Liver (tissue), 9 donors: ENCODE measurements around the gene SLC43A3. TPM values are rescaled to one million over a fixed set of nuclear protein-coding genes. Genes with fewer than 3 reads are reported as not detected.

Source experiments
- DNase-seq: peaks from one replicate; pipeline ENCODE4 v3.0.0-alpha.2; 2017; ENCODE audit warnings: low spot score
- H3K27ac ChIP-seq, 2 donors: one replicate each; pipeline ENCODE4 v1.7.0; 2013; ENCODE audit warnings: inconsistent platforms in 2 of 2, low read length in 2 of 2, control low read depth in 1 of 2, low read depth in 1 of 2, mild to moderate bottlenecking in 1 of 2
- H3K27me3 ChIP-seq, 4 donors: one replicate each; pipeline versions ENCODE4 v1.6.1 to v1.7.0; 2013; ENCODE audit warnings: low read length in 3 of 4, inconsistent platforms in 1 of 4, mild to moderate bottlenecking in 1 of 4, moderate library complexity in 1 of 4; ENCODE audit not compliant: control insufficient read depth in 4 of 4, insufficient read depth in 4 of 4
- H3K36me3 ChIP-seq, 4 donors: one replicate each; pipeline versions ENCODE4 v1.6.1 to v1.7.0; 2013; ENCODE audit warnings: low read length in 3 of 4, mild to moderate bottlenecking in 3 of 4, low read depth in 1 of 4, moderate library complexity in 1 of 4; ENCODE audit not compliant: control insufficient read depth in 4 of 4, insufficient read depth in 3 of 4
- H3K4me1 ChIP-seq, 4 donors: one replicate each; pipeline versions ENCODE4 v1.6.1 to v1.7.0; 2013; ENCODE audit warnings: low read length in 3 of 4, mild to moderate bottlenecking in 3 of 4, moderate library complexity in 1 of 4; ENCODE audit not compliant: control insufficient read depth in 4 of 4, insufficient read depth in 4 of 4
- H3K4me3 ChIP-seq, 3 donors: one replicate each; pipeline versions ENCODE4 v1.6.1 to v1.7.0; 2013; ENCODE audit warnings: low read length in 3 of 3, control low read depth in 1 of 3, low read depth in 1 of 3, mild to moderate bottlenecking in 1 of 3
- H3K9ac ChIP-seq, 2 donors: one replicate each; pipeline ENCODE4 v1.7.0; 2013; ENCODE audit warnings: low read length in 2 of 2, mild to moderate bottlenecking in 2 of 2, moderate library complexity in 2 of 2, control low read depth in 1 of 2, low read depth in 1 of 2
- H3K9me3 ChIP-seq, 4 donors: one replicate each; pipeline versions ENCODE4 v1.6.1 to v1.7.0; 2013; ENCODE audit warnings: low read length in 3 of 4; ENCODE audit not compliant: control insufficient read depth in 4 of 4
- EGR1 ChIP-seq, 2 donors: IDR thresholded peaks; 2 replicates each; pipeline ENCODE4 v1.6.1; 2016 to 2018; ENCODE audit warnings: antibody characterized with exemption in 2 of 2, low read depth in 2 of 2
- FOXA1 ChIP-seq: IDR thresholded peaks from 2 replicates; pipeline ENCODE4 v1.6.1; 2016; ENCODE audit warnings: antibody characterized with exemption
- FOXA2 ChIP-seq: IDR thresholded peaks from 2 replicates; pipeline ENCODE4 v1.6.1; 2016; ENCODE audit warnings: antibody characterized with exemption
- GABPA ChIP-seq, 2 donors: IDR thresholded peaks in 1 of 2; conservative IDR thresholded peaks in 1 of 2; 2 replicates each; pipeline ENCODE4 v1.6.1; 2016; ENCODE audit warnings: antibody characterized with exemption in 2 of 2, mild to moderate bottlenecking in 1 of 2, moderate library complexity in 1 of 2
- HNF4A ChIP-seq, 2 donors: conservative IDR thresholded peaks; 2 replicates each; pipeline ENCODE4 v1.6.1; 2016; ENCODE audit warnings: antibody characterized with exemption in 2 of 2, mild to moderate bottlenecking in 2 of 2
- HNF4G ChIP-seq: IDR thresholded peaks from 2 replicates; pipeline ENCODE4 v1.6.1; 2016; ENCODE audit warnings: antibody characterized with exemption
- JUND ChIP-seq, 2 donors: IDR thresholded peaks; 2 replicates each; pipeline ENCODE4 v1.6.1; 2016; ENCODE audit warnings: antibody characterized with exemption in 2 of 2
- NR2F2 ChIP-seq: IDR thresholded peaks from 2 replicates; pipeline ENCODE4 v1.6.1; 2016; ENCODE audit warnings: antibody characterized with exemption
- RAD21 ChIP-seq, 2 donors: IDR thresholded peaks; 2 replicates each; pipeline ENCODE4 v1.6.1; 2016; ENCODE audit warnings: antibody characterized with exemption in 2 of 2, mild to moderate bottlenecking in 2 of 2
- RXRA ChIP-seq, 2 donors: IDR thresholded peaks; 2 replicates each; pipeline ENCODE4 v1.6.1; 2017 to 2018; ENCODE audit warnings: antibody characterized with exemption in 2 of 2, mild to moderate bottlenecking in 1 of 2
- SP1 ChIP-seq: IDR thresholded peaks from 2 replicates; pipeline ENCODE4 v1.6.1; 2018; ENCODE audit warnings: antibody characterized with exemption, mild to moderate bottlenecking
- TAF1 ChIP-seq: conservative IDR thresholded peaks from 2 replicates; pipeline ENCODE4 v1.6.1; 2016; ENCODE audit warnings: antibody characterized with exemption, mild to moderate bottlenecking
- YY1 ChIP-seq: IDR thresholded peaks from 2 replicates; pipeline ENCODE4 v1.6.1; 2016; ENCODE audit warnings: antibody characterized with exemption, mild to moderate bottlenecking
- WGBS: extraction: QIAGEN DNeasy Blood & Tissue Kit; methylation state at CpG from one replicate; pipeline ENCODE4 v1.1.7; 2013; 5-methylcytosine and 5-hydroxymethylcytosine counted together
- polyA plus RNA-seq, 2 donors: library from polyadenylated mRNA; stranded (reverse) in 1 of 2; unstranded in 1 of 2; fragments of 200-250 nt in 1 of 2; fragments of >200 nt in 1 of 2; fragmentation: Nextera tagmentation in 1 of 2; extraction: Ambion mirVana in 1 of 2; gene quantifications; one replicate each; pipeline versions ENCODE4 v1.2.1 to v1.2.3, GENCODE V29; 2013 to 2015
- total RNA-seq, 2 donors: library from RNA; depleted of rRNA; stranded (reverse); fragments of >200 nt; gene quantifications; one replicate each; pipeline ENCODE4 v1.2.3, GENCODE V29; 2014
- TF ChIP-seq, protein P1 (sequence below): fragments of 150-350 bp; IDR thresholded peaks from 2 replicates; pipeline ENCODE4 v1.5.1; 2017; ENCODE audit warnings: improper control_type of control experiment, low read depth, low read length; ENCODE audit not compliant: missing input control
- TF ChIP-seq, protein P2 (sequence below): IDR thresholded peaks from 2 replicates; pipeline ENCODE4 v1.6.1; 2016; ENCODE audit warnings: antibody characterized with exemption
- TF ChIP-seq, protein P3 (sequence below): IDR thresholded peaks from 2 replicates; pipeline ENCODE4 v1.6.1; 2016; ENCODE audit warnings: antibody characterized with exemption
- TF ChIP-seq, protein P4 (sequence below): IDR thresholded peaks from 2 replicates; pipeline ENCODE4 v1.6.1; 2016; ENCODE audit warnings: antibody characterized with exemption, mild to moderate bottlenecking
- TF ChIP-seq, protein P5 (sequence below): IDR thresholded peaks from 2 replicates; pipeline ENCODE4 v1.6.1; 2016; ENCODE audit warnings: antibody characterized with exemption
- donor health status: healthy.
- donor health status: healthy.
- donor health status: healthy.
- donor health status: healthy.
- donor health status: healthy.

SLC43A3 gene
- total RNA-seq, result 100 to 1,000 TPM in 1 of 2 donors, 10 to 100 TPM in 1; 47.2 to 106 TPM
- polyA plus RNA-seq, result 100 to 1,000 TPM in 1 of 2 donors, 10 to 100 TPM in 1; 80.2 to 152 TPM

DNA sequence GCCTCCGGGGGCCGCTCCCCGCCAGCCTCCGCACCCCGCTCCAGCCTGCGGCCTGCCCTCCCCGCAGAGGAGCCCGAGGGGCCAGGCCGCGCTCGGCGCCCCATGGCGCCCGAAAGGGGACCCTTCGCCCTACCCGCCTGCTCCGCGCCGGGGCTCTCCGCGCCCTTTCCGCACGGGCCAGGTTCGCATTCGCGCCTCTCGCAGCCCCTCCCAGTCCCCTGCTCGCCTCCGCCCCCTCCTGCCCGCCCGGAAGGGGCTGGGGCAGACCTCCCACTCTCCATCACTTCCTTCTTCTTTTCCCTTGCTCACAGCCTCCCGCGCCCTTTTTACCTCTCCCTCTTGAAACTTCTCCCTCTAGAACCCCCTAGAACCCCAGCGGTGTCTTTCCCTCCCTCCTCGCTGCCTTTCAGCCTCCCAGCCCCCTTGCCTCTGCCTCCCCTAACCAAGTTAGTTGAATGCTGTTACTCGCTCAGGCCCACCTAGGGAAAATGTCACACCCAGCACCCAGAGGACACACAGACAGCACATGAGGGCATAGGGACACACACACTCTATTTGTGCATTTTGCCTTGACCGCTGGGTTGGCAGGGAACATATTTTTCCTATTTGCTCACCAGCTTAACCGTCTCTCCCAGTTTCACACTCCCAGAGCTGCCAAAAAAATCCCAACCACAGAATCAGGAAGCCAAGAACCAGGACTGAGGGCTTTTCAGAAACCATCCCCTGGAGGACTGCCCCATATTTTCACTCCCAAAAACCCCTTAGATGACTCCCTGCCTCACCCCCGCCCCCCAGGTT, at the start of gene SLC43A3:
SLC43A3 (minus strand) TSS at position 193 of the 798 bp plus-strand sequence. CDS start 949 bp downstream, outside the sequence.
- peak within 1 kb of the TSS; percentile 72 to 76 for H3K9ac ChIP-seq
- peak within 1 kb of the TSS; percentile 35 to 68 (median 65) for H3K4me3 ChIP-seq
- H3K27me3 ChIP-seq, result no peaks in the 10 kb centered on the region
- 2% methylated on average over 39 of the region's 39 CpGs for WGBS
- TF ChIP-seq FOXA1 (peak; percentile 72), EGR1 (IDR thresholded peaks at IDR 0.05; ENCODE audit: low read depth in 2 of 2) (peak in 1 of 2 donors; percentile 74), GABPA (IDR thresholded peaks at IDR 0.05 in 1 of 2, conservative IDR thresholded peaks at IDR 0.05 in 1 of 2) (peak in 1 of 2 donors; percentile 73), YY1 (peak; percentile 82), RXRA (IDR thresholded peaks at IDR 0.05) (peak; percentile 82 to 89), FOXA2 (peak; percentile 58), HNF4G (peak; percentile 34), TAF1 (peak; percentile 30), SP1 (peak; percentile 86), RAD21 (IDR thresholded peaks at IDR 0.05) (peak in 1 of 2 donors; percentile 60), HNF4A (conservative IDR thresholded peaks at IDR 0.05) (peak; percentile 80 to 81), JUND (IDR thresholded peaks at IDR 0.05) (peak; percentile 59 to 79), NR2F2 (peak; percentile 60)
- TF ChIP-seq, protein P1, sequence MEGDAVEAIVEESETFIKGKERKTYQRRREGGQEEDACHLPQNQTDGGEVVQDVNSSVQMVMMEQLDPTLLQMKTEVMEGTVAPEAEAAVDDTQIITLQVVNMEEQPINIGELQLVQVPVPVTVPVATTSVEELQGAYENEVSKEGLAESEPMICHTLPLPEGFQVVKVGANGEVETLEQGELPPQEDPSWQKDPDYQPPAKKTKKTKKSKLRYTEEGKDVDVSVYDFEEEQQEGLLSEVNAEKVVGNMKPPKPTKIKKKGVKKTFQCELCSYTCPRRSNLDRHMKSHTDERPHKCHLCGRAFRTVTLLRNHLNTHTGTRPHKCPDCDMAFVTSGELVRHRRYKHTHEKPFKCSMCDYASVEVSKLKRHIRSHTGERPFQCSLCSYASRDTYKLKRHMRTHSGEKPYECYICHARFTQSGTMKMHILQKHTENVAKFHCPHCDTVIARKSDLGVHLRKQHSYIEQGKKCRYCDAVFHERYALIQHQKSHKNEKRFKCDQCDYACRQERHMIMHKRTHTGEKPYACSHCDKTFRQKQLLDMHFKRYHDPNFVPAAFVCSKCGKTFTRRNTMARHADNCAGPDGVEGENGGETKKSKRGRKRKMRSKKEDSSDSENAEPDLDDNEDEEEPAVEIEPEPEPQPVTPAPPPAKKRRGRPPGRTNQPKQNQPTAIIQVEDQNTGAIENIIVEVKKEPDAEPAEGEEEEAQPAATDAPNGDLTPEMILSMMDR, result no peak
- TF ChIP-seq, protein P2, sequence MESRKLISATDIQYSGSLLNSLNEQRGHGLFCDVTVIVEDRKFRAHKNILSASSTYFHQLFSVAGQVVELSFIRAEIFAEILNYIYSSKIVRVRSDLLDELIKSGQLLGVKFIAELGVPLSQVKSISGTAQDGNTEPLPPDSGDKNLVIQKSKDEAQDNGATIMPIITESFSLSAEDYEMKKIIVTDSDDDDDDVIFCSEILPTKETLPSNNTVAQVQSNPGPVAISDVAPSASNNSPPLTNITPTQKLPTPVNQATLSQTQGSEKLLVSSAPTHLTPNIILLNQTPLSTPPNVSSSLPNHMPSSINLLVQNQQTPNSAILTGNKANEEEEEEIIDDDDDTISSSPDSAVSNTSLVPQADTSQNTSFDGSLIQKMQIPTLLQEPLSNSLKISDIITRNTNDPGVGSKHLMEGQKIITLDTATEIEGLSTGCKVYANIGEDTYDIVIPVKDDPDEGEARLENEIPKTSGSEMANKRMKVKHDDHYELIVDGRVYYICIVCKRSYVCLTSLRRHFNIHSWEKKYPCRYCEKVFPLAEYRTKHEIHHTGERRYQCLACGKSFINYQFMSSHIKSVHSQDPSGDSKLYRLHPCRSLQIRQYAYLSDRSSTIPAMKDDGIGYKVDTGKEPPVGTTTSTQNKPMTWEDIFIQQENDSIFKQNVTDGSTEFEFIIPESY, result peak; percentile 69
- TF ChIP-seq, protein P3, sequence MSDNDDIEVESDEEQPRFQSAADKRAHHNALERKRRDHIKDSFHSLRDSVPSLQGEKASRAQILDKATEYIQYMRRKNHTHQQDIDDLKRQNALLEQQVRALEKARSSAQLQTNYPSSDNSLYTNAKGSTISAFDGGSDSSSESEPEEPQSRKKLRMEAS, result peak; percentile 82
- TF ChIP-seq, protein P4, sequence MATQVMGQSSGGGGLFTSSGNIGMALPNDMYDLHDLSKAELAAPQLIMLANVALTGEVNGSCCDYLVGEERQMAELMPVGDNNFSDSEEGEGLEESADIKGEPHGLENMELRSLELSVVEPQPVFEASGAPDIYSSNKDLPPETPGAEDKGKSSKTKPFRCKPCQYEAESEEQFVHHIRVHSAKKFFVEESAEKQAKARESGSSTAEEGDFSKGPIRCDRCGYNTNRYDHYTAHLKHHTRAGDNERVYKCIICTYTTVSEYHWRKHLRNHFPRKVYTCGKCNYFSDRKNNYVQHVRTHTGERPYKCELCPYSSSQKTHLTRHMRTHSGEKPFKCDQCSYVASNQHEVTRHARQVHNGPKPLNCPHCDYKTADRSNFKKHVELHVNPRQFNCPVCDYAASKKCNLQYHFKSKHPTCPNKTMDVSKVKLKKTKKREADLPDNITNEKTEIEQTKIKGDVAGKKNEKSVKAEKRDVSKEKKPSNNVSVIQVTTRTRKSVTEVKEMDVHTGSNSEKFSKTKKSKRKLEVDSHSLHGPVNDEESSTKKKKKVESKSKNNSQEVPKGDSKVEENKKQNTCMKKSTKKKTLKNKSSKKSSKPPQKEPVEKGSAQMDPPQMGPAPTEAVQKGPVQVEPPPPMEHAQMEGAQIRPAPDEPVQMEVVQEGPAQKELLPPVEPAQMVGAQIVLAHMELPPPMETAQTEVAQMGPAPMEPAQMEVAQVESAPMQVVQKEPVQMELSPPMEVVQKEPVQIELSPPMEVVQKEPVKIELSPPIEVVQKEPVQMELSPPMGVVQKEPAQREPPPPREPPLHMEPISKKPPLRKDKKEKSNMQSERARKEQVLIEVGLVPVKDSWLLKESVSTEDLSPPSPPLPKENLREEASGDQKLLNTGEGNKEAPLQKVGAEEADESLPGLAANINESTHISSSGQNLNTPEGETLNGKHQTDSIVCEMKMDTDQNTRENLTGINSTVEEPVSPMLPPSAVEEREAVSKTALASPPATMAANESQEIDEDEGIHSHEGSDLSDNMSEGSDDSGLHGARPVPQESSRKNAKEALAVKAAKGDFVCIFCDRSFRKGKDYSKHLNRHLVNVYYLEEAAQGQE, result peak; percentile 89
- TF ChIP-seq, protein P5, sequence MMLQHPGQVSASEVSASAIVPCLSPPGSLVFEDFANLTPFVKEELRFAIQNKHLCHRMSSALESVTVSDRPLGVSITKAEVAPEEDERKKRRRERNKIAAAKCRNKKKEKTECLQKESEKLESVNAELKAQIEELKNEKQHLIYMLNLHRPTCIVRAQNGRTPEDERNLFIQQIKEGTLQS, result peak; percentile 61
- peaks cover 13 to 74% (median 32%) of the 10 kb centered on the region in 4 donors for H3K4me1 ChIP-seq
- no peaks in the 10 kb centered on the region for H3K9me3 ChIP-seq
- peak within 1 kb of the TSS; percentile 92 to 99 for H3K27ac ChIP-seq
- DNase-seq, result peak; percentile 75
- H3K36me3 ChIP-seq, result peaks cover 0 to 13% (median 5%) of the 10 kb centered on the region in 4 donors
